DMS79 (cell line): Measurements from ENCODE around the gene AIFM3.
"Not testable (repeated sequence)": the region's sequence is repeated elsewhere in the genome, so short reads cannot be mapped to it uniquely, and the experiment has no call there.

Experiments used
- DNase-seq: peaks from one replicate; lab custom pipeline; 2025; lab: John Stamatoyannopoulos, UW

AIFM3 gene

GRCh38 chr22:20940904-20941385 is 26.1 kb upstream of the AIFM3 start:
- no peak for DNase-seq

DNA sequence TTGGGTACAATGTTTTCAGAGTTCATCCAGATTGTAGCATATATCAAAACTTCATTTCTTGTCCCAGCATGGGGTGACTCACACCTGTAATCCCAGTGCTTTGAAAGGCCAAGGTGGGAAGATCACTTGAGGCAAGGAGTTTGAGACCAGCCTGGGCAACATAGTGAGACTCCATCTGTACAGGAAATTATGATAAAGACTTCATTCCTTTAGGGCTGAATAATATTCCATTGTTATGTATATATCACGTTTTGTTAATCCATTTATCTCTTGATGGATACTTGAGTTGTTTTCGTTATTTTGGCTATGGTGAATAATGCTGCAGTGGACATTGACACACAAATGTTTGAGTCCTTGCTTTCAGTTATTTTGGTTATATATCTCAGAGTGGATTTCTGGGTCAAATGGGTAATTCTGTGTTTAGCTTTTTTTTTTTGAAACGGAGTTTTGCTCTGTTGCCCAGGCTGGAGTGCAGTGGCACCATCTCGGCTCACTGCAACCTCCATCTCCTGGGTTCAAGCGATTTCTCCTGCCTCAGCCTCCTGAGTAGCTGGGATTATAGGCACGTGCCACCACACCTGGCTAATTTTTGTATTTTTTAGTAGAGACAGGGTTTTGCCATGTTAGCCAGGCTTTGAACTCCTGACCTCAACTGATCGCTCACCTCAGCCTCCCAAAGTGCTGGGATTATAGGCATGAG is 24.7 kb upstream of the AIFM3 start:
- not testable (repeated sequence) for DNase-seq

DNA sequence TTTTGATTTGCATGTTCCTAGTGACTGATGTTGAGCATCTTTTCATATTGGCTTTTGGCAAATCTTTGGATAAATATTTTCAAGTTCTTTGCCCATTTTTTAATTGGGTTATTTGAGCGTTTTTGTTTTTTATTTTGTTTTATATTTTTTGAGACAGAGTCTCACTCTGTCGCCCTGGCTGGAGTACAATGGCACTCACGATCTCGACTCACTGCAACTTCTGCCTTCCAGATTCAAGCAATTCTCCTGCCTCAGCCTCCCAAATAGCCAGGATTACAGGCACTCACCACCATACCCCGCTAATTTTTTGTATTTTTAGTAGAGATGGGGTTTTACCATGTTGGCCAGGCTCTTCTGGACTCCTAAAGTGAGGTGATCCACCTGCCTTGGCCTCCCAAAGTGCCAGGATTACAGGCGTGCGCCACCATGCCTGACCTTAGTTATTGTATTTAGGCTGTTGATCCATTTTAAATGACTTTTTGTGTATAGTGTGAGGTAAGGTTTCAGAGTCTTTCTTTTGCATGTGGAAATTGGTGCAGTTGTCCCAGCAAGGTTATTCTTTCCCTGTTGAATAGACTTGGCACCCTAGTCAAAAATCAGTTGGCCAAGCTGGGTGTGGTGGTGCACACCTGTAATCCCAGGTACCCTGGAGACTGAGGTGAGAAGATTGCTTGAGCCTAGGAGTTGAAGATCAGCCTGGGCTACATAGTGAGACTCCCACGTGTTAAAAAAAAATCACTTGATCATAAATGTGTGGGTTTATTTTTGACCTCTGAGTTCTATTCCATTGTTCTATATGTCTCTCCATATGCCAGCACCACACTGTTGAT is 23.7 kb upstream of the AIFM3 start:
- no peak for DNase-seq

- DNase-seq: no peak
These were observed 23.0 kb upstream of the AIFM3 start for GRCh38 chr22:20944042-20944441.

GRCh38 chr22:20945578-20945934 is 21.5 kb upstream of the AIFM3 start:
- no peak for DNase-seq

- no peak for DNase-seq
These were observed 20.7 kb upstream of the AIFM3 start for GRCh38 chr22:20946080-20946986.

- no peak for DNase-seq
These were observed 20.1 kb upstream of the AIFM3 start for GRCh38 chr22:20946991-20947390.

- DNase-seq: no peak
These were observed 18.6 kb upstream of the AIFM3 start for GRCh38 chr22:20948450-20948849.

- DNase-seq: no peak
These were observed 18.1 kb upstream of the AIFM3 start for GRCh38 chr22:20948989-20949388.

- no peak for DNase-seq
These were observed 17.3 kb upstream of the AIFM3 start for GRCh38 chr22:20949698-20950183.

GRCh38 chr22:20951151-20951931 is 15.7 kb upstream of the AIFM3 start:
- no peak for DNase-seq

DNA sequence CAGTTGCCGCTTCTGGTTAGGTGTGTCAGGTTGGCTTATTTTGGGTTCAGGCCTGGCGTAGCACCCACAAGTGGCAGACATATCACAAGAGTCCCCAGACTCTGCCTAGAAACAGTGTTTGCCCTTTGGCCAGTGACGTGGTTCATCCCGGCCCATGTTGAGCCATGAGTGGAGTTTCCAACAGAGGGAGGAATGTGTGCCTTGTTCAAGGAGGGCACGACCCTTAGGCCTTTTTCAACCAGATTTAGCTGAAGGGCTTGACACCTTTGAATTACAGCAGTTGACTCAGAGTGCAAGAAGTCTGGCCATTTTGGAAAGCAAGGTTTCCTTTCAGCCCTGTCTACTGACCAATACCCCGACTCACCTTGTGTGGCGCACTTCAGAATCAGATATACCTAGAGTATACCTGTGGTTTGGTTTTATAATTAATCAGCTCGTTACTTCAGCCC is 15.1 kb upstream of the AIFM3 start:
- no peak for DNase-seq

DNA sequence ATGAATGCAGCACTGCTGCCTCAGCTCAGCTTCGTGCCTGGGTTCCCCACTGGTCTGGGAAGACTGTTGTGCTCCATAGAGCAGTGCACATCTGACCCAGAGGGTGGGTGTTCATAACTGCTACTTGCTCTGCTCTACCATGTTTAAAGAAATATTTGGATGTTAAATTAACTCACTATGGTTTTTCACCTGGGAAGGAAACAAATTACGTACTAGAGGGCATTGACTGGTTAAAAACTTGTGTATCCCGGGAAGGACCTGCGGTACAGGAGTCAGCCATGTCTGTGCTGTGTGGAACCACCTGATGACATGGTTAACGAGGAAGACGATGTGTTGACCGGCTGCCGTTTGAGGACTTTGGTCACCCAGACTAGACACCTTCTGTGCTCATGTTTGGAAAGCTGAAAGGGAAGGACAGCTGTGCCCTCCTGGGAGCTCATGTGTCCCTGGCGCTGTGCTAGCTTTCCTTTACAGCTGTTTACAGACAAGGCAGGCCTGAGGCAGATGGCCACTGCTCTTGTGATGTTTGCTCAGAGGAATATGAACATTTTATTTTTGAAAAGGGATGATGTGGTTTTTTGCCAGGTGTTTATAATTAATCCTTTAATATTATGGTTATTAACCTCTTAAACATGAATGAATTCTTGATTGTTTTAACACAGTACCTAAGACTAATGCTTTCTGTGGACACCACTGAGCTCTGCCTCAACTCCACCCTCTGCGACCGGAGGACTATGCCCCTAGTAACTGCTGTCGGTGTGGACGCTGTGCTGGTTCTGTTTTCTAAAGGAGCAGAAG is 14.3 kb upstream of the AIFM3 start:
- DNase-seq: no peak

DNA sequence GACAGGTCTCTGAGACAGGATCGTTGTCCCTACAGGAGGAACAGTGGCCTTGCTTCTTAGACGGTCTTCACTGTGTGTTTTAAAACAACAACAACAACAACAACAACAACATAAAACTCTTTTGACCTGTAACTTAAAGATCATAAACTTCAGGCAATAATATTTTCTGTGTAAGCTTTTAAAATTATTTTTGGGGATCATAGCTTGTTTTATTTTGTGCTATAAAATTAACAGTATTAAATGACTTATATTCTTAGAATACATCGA is 13.8 kb upstream of the AIFM3 start:
- DNase-seq: no peak

- DNase-seq: no peak
These were observed 13.2 kb upstream of the AIFM3 start for GRCh38 chr22:20953668-20954500.

DNA sequence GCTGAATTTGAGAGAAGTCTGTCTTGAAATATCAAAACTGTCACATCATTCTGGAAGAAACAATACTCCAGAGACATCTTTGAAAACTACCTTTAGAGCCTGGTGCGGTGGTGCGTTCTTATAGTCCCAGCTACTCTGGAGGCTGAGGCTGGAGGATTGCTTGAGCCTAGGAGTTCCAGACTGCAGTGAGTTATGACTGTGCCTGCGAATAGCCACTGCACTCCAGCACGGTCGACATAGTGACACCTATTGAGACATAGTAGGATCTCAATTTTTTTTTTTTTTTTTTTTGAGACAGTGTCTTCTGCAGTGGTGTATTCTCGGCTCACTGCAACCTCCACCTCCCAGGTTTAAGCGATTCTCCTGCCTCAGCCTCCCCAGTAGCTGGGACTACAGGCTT is 11.5 kb upstream of the AIFM3 start:
- DNase-seq: no peak

- no peak for DNase-seq
These were observed 10.6 kb upstream of the AIFM3 start for GRCh38 chr22:20956258-20957101.

GRCh38 chr22:20957102-20957682 is 9.9 kb upstream of the AIFM3 start:
- no peak for DNase-seq
